H7 (cell line): Measurements from ENCODE around the gene RS1. TPM values are rescaled to one million over a fixed set of nuclear protein-coding genes. Genes with fewer than 3 reads are reported as not detected.

Experiments
- DNase-seq: peaks from one replicate; pipeline ENCODE4 v3.0.0; 2012
- H3K27me3 ChIP-seq: 2 replicates; pipeline ENCODE4 v1.6.0; 2011; ENCODE audit warnings: mild to moderate bottlenecking, low read length; ENCODE audit not compliant: control insufficient read depth, insufficient read depth
- H3K36me3 ChIP-seq: replicated peaks from 2 replicates; pipeline ENCODE4 v1.5.1; 2011; ENCODE audit warnings: low read length; ENCODE audit not compliant: control insufficient read depth, insufficient read depth
- H3K4me3 ChIP-seq: 2 replicates; pipeline ENCODE4 v1.5.1; 2011; ENCODE audit warnings: low read depth, mild to moderate bottlenecking, control low read depth, low read length, moderate library complexity; ENCODE audit not compliant: insufficient read depth
- total RNA-seq: library from RNA; depleted of rRNA; stranded (reverse); fragments of >200 nt; shearing (Covaris generic); gene quantifications from 2 replicates; pipeline ENCODE4 v1.2.3, GENCODE V29; 2014

RS1 gene
- total RNA-seq, 1 experiment from 2014 or later: not detected

GRCh38 chrX:18677161-18677869 lies 5.4 kb upstream of the RS1 start:
- Histone ChIP-seq H3K4me3 (no peak overlapping the region), H3K36me3 (no peaks in the 10 kb centered on the region), H3K27me3 (no peaks in the 10 kb centered on the region)
- no peak for DNase-seq

GRCh38 chrX:18676470-18676869 lies 4.6 kb upstream of the RS1 start:
- peak; percentile 69 for DNase-seq
- Histone ChIP-seq H3K36me3 (no peaks in the 10 kb centered on the region), H3K27me3 (no peaks in the 10 kb centered on the region), H3K4me3 (no peak overlapping the region)

- H3K4me3 ChIP-seq: no peak overlapping the region
- DNase-seq: no peak
- H3K36me3 ChIP-seq: no peaks in the 10 kb centered on the region
- H3K27me3 ChIP-seq: no peaks in the 10 kb centered on the region
Measured at GRCh38 chrX:18676050-18676449, 4.1 kb upstream of the RS1 start.

GRCh38 chrX:18674788-18675735 lies 3.2 kb upstream of the RS1 start:
- Histone ChIP-seq H3K36me3 (no peaks in the 10 kb centered on the region), H3K27me3 (no peaks in the 10 kb centered on the region), H3K4me3 (peak overlapping the region; percentile 59)
- peak; percentile 89 for DNase-seq

GRCh38 chrX:18674417-18674787 lies 2.5 kb upstream of the RS1 start:
- H3K27me3 ChIP-seq: no peaks in the 10 kb centered on the region
- no peaks in the 10 kb centered on the region for H3K36me3 ChIP-seq
- peak overlapping the region; percentile 59 for H3K4me3 ChIP-seq
- peak; percentile 72 for DNase-seq

GRCh38 chrX:18668071-18668835 lies 3.7 kb downstream of the RS1 start:
- Histone ChIP-seq H3K27me3 (no peaks in the 10 kb centered on the region), H3K36me3 (no peaks in the 10 kb centered on the region), H3K4me3 (no peak overlapping the region)
- no peak for DNase-seq

- no peak for DNase-seq
- no peaks in the 10 kb centered on the region for H3K36me3 ChIP-seq
- H3K27me3 ChIP-seq: no peaks in the 10 kb centered on the region
- H3K4me3 ChIP-seq: no peak overlapping the region
Measured at GRCh38 chrX:18666614-18667013, 5.3 kb downstream of the RS1 start.

GRCh38 chrX:18664947-18665346 lies 7.0 kb downstream of the RS1 start:
- peak; percentile 69 for DNase-seq
- H3K4me3 ChIP-seq: no peak overlapping the region
- no peaks in the 10 kb centered on the region for H3K36me3 ChIP-seq
- H3K27me3 ChIP-seq: no peaks in the 10 kb centered on the region

- no peaks in the 10 kb centered on the region for H3K36me3 ChIP-seq
- H3K27me3 ChIP-seq: no peaks in the 10 kb centered on the region
- no peak overlapping the region for H3K4me3 ChIP-seq
- DNase-seq: no peak
Measured at GRCh38 chrX:18661273-18661672, 10.6 kb downstream of the RS1 start.

GRCh38 chrX:18654875-18655836 lies 16.8 kb downstream of the RS1 start:
- Histone ChIP-seq H3K36me3 (no peaks in the 10 kb centered on the region), H3K4me3 (no peak overlapping the region), H3K27me3 (no peaks in the 10 kb centered on the region)
- DNase-seq: no peak

- Histone ChIP-seq H3K36me3 (no peaks in the 10 kb centered on the region), H3K4me3 (no peak overlapping the region), H3K27me3 (no peaks in the 10 kb centered on the region)
- DNase-seq: no peak
Measured at GRCh38 chrX:18652636-18653035, 19.3 kb downstream of the RS1 start.

GRCh38 chrX:18650662-18651061 lies 21.2 kb downstream of the RS1 start:
- Histone ChIP-seq H3K36me3 (no peaks in the 10 kb centered on the region), H3K4me3 (no peak overlapping the region), H3K27me3 (no peaks in the 10 kb centered on the region)
- no peak for DNase-seq

- no peak overlapping the region for H3K4me3 ChIP-seq
- peak; percentile 59 for DNase-seq
- H3K27me3 ChIP-seq: no peaks in the 10 kb centered on the region
- H3K36me3 ChIP-seq: no peaks in the 10 kb centered on the region
Measured at GRCh38 chrX:18649498-18649951, 22.4 kb downstream of the RS1 start.

- Histone ChIP-seq H3K4me3 (no peak overlapping the region), H3K27me3 (no peaks in the 10 kb centered on the region), H3K36me3 (no peaks in the 10 kb centered on the region)
- no peak for DNase-seq
Measured at GRCh38 chrX:18647621-18648020, 24.3 kb downstream of the RS1 start.
